ENCODE results near the gene CEP126. TPM values are rescaled to one million over a fixed set of nuclear protein-coding genes. Genes with fewer than 3 reads are reported as not detected.

Gene CEP126
- total and polyA plus RNA-seq, 2 of the 13 experiments (the other 11 are each of a cell fraction or from before 2014, with no cell fraction given): 1.4 to 1.7 TPM

GRCh38 chr11:102007567-102008437 is 93.0 kb downstream of the CEP126 start (continued):
- TF ChIP-seq AHDC1 (CRISPR knock-in tag; IDR thresholded peaks at IDR 0.05; ENCODE audit: borderline replicate concordance) (0 out of 2 replicates have a peak, but pooled peaks have one; percentile 33), ZNF274 (CRISPR knock-in tag; IDR thresholded peaks at IDR 0.05) (no peak), FOXC1 (CRISPR knock-in tag; IDR thresholded peaks at IDR 0.05; ENCODE audit: borderline replicate concordance) (no peak), ZNF792 (CRISPR knock-in tag; IDR thresholded peaks at IDR 0.05) (0 out of 2 replicates have a peak, but pooled peaks have one; percentile 28), PLRG1 (conservative IDR thresholded peaks at IDR 0.05) (no peak), ZNF460 (CRISPR knock-in tag; IDR thresholded peaks at IDR 0.05; ENCODE audit: borderline replicate concordance) (no peak), NFRKB (IDR thresholded peaks at IDR 0.05) (no peak), GATAD2A (CRISPR knock-in tag; IDR thresholded peaks at IDR 0.05) (peak; percentile 40), ZNF282 (IDR thresholded peaks at IDR 0.05; ENCODE audit: partially characterized antibody) (no peak), SNAPC5 (CRISPR knock-in tag; IDR thresholded peaks at IDR 0.05; ENCODE audit: borderline replicate concordance) (no peak), SIX1 (CRISPR knock-in tag; IDR thresholded peaks at IDR 0.05; ENCODE audit: borderline replicate concordance) (peak; percentile 57; the same call in 1 of the 2 replicates), POLR2AphosphoS2 (IDR thresholded peaks at IDR 0.05; ENCODE audit: low read depth, low read length) (no peak), TERF1 (CRISPR knock-in tag; IDR thresholded peaks at IDR 0.05) (no peak), MAF1 (CRISPR knock-in tag; IDR thresholded peaks at IDR 0.05; ENCODE audit: borderline replicate concordance) (no peak)

All from HepG2 (cell line).